Astrocyte of the spinal cord (primary cell): ENCODE results near the gene KIF25.

Source experiments
- DNase-seq: peaks from one replicate; pipeline ENCODE4 v3.0.0; 2011; ENCODE audit warnings: low read depth, low spot score
- H3K4me3 ChIP-seq: 2 replicates; pipeline ENCODE4 v1.5.1; 2011; ENCODE audit warnings: low read depth, mild to moderate bottlenecking, low read length, moderate library complexity
- CTCF ChIP-seq: IDR thresholded peaks from 2 replicates; pipeline ENCODE4 v1.5.1; 2012; ENCODE audit warnings: low read depth, mild to moderate bottlenecking, low read length, inconsistent platforms
- in situ Hi-C: cut with HindIII; loops from 2 replicates; pipeline ENCODE4 v1.10.0; 2017; ENCODE audit warnings: low sequenced_read_pairs

The KIF25 gene

GRCh38 chr6:167963589-167964057 lies 33.8 kb upstream of the KIF25 start:
- in situ Hi-C loops: no loop called here
- TF ChIP-seq CTCF: no peak
- no peak for DNase-seq
- no peak overlapping the region for H3K4me3 ChIP-seq

- no peak for TF ChIP-seq CTCF
- in situ Hi-C loops: no loop called here
Observed at GRCh38 chr6:167965592-167966539, 31.6 kb upstream of the KIF25 start.

GRCh38 chr6:167966540-167966905 lies 30.9 kb upstream of the KIF25 start:
- TF ChIP-seq CTCF: no peak
- in situ Hi-C loops: no loop called here

More at GRCh38 chr6:167965592-167966539, 31.6 kb upstream of the KIF25 start:
- DNase-seq: no peak
- H3K4me3 ChIP-seq: no peak overlapping the region

GRCh38 chr6:167968091-167968490 lies 29.4 kb upstream of the KIF25 start:
- no peak overlapping the region for H3K4me3 ChIP-seq
- in situ Hi-C loops: no loop called here
- TF ChIP-seq CTCF: peak; percentile 47
- DNase-seq: no peak

More at GRCh38 chr6:167966540-167966905, 30.9 kb upstream of the KIF25 start:
- H3K4me3 ChIP-seq: no peak overlapping the region
- no peak for DNase-seq

GRCh38 chr6:167970230-167970629 lies 27.2 kb upstream of the KIF25 start:
- in situ Hi-C loops: no loop called here

GRCh38 chr6:167972193-167972592 lies 25.3 kb upstream of the KIF25 start:
- in situ Hi-C loops: no loop called here

More at GRCh38 chr6:167970230-167970629, 27.2 kb upstream of the KIF25 start:
- no peak overlapping the region for H3K4me3 ChIP-seq
- TF ChIP-seq CTCF: no peak
- peak; percentile 24 for DNase-seq

More at GRCh38 chr6:167972193-167972592, 25.3 kb upstream of the KIF25 start:
- TF ChIP-seq CTCF: no peak
- no peak for DNase-seq
- no peak overlapping the region for H3K4me3 ChIP-seq
